B cell (primary cell): Measurements from ENCODE around the gene USH2A. TPM values are rescaled to one million over a fixed set of nuclear protein-coding genes. Genes with fewer than 3 reads are reported as not detected.

Source experiments
- ATAC-seq: fragments of 200-7000 bp; cut with Tn5 transposase; one replicate; pipeline ENCODE4 v1.10.0; 2021; ENCODE audit warnings: low read depth, mild to moderate bottlenecking, moderate number of reproducible peaks, moderate library complexity
- CTCF ChIA-PET: fragments of 350-600 bp; sonication (Branson Sonifier 250); formaldehyde crosslinking; loops from one replicate; lab custom pipeline; 2021; ENCODE audit warnings: antibody characterized with exemption, inconsistent platforms; lab: Charles Lee
- POLR2A ChIA-PET: fragments of 350-600 bp; sonication (Branson Sonifier 250); formaldehyde crosslinking; loops from one replicate; lab custom pipeline; 2021; ENCODE audit warnings: antibody characterized with exemption; lab: Charles Lee
- DNase-seq: peaks from one replicate; pipeline ENCODE4 v3.0.0; 2013
- H2AFZ ChIP-seq: 2 replicates; pipeline ENCODE4 v1.6.1; 2012; ENCODE audit warnings: mild to moderate bottlenecking, low read depth, low read length; ENCODE audit not compliant: insufficient read depth, poor library complexity, severe bottlenecking
- H3K27ac ChIP-seq, 2 donors: 1 replicate in 1 of 2; 2 replicates in 1 of 2; pipeline ENCODE4 v1.5.1; 2012 to 2013; ENCODE audit warnings: low read length in 2 of 2, mild to moderate bottlenecking in 2 of 2, moderate library complexity in 1 of 2
- H3K27me3 ChIP-seq, 4 experiments: fragments of 200-600 bp in 1 of 4; sonication (generic) in 1 of 4; replicated peaks in 1 of 4; 1 replicate in 2 of 4; 2 replicates in 2 of 4; pipeline versions ENCODE4 v1.6.1 to v1.7.0; 2013 to 2016; ENCODE audit warnings: low read length in 3 of 4, mild to moderate bottlenecking in 2 of 4, mixed read lengths in 1 of 4, moderate library complexity in 1 of 4; ENCODE audit not compliant: insufficient read depth in 4 of 4, control insufficient read depth in 3 of 4; ENCODE audit errors: control extremely low read depth in 1 of 4
- H3K36me3 ChIP-seq, 2 experiments: replicated peaks in 1 of 2; 1 replicate in 1 of 2; 2 replicates in 1 of 2; pipeline versions ENCODE4 v1.6.1 to v1.7.1; 2013; ENCODE audit warnings: low read length in 1 of 2; ENCODE audit not compliant: insufficient read depth in 2 of 2, control insufficient read depth in 1 of 2; ENCODE audit errors: control extremely low read depth in 1 of 2, extremely low read depth in 1 of 2
- H3K4me1 ChIP-seq, 2 donors: fragments of 200-600 bp in 1 of 2; sonication (generic) in 1 of 2; 1 replicate in 1 of 2; 2 replicates in 1 of 2; pipeline versions ENCODE4 v1.5.1 to v1.6.1; 2013 to 2017; ENCODE audit warnings: low read length in 2 of 2; ENCODE audit not compliant: control insufficient read depth in 2 of 2, insufficient read depth in 2 of 2
- H3K4me2 ChIP-seq: replicated peaks from 2 replicates; pipeline ENCODE3; 2012; ENCODE audit warnings: mild to moderate bottlenecking, low read depth, low read length; ENCODE audit not compliant: poor library complexity, severe bottlenecking
- H3K4me3 ChIP-seq, 5 experiments: fragments of 200-600 bp in 1 of 5; sonication (generic) in 1 of 5; 1 replicate in 3 of 5; 2 replicates in 2 of 5; pipeline versions ENCODE4 v1.5.1 to v1.7.0; 2011 to 2016; ENCODE audit warnings: low read length in 4 of 5, mild to moderate bottlenecking in 4 of 5, low read depth in 2 of 5, control low read depth in 1 of 5, moderate library complexity in 1 of 5; ENCODE audit not compliant: insufficient read depth in 1 of 5; ENCODE audit errors: control extremely low read depth in 1 of 5, extremely low read depth in 1 of 5
- H3K79me2 ChIP-seq: fragments of 200-600 bp; sonication (generic); one replicate; pipeline ENCODE4 v1.6.0; 2016; ENCODE audit warnings: low read length; ENCODE audit not compliant: control insufficient read depth, insufficient read depth
- H3K9ac ChIP-seq: fragments of 200-600 bp; sonication (generic); 2 replicates; pipeline ENCODE4 v1.6.1; 2017; ENCODE audit warnings: mild to moderate bottlenecking, low read length, moderate library complexity
- H3K9me3 ChIP-seq, 3 donors: one replicate each; pipeline versions ENCODE4 v1.6.1 to v1.7.1; 2013; ENCODE audit warnings: low read length in 2 of 3; ENCODE audit not compliant: control insufficient read depth in 2 of 3, insufficient read depth in 1 of 3; ENCODE audit errors: control extremely low read depth in 1 of 3
- H4K20me1 ChIP-seq: 2 replicates; pipeline ENCODE4 v1.6.0; 2012; ENCODE audit warnings: mild to moderate bottlenecking, low read length; ENCODE audit not compliant: insufficient read depth, control insufficient read depth, poor library complexity, severe bottlenecking
- H3K27ac Mint-ChIP-seq: one replicate; pipeline ENCODE4 v1.8.0; 2021; ENCODE audit warnings: mixed read lengths
- H3K27me3 Mint-ChIP-seq: one replicate; pipeline ENCODE4 v1.8.0; 2021; ENCODE audit warnings: mixed read lengths
- H3K4me1 Mint-ChIP-seq: one replicate; pipeline ENCODE4 v1.8.0; 2021; ENCODE audit warnings: mixed read lengths
- H3K4me3 Mint-ChIP-seq: one replicate; pipeline ENCODE4 v1.8.0; 2021; ENCODE audit warnings: mixed read lengths
- H3K9me3 Mint-ChIP-seq: one replicate; pipeline ENCODE4 v1.8.0; 2022; ENCODE audit warnings: mixed read lengths; ENCODE audit not compliant: insufficient read depth
- EZH2 ChIP-seq: IDR thresholded peaks from 2 replicates; pipeline ENCODE4 v1.6.1; 2012; ENCODE audit warnings: borderline replicate concordance, low read depth, mild to moderate bottlenecking, moderate library complexity, low read length; ENCODE audit not compliant: insufficient read depth, poor library complexity, severe bottlenecking
- WGBS: methylation state at CpG from one replicate; pipeline ENCODE4 v1.1.5; 2013; ENCODE audit warnings: missing lambda C conversion rate; ENCODE audit not compliant: insufficient coverage; 5-methylcytosine and 5-hydroxymethylcytosine counted together
- intact Hi-C: fragments of 100-400 bp; cut with micrococcal nuclease; formaldehyde crosslinking; loops from one replicate; pipeline ENCODE4 v1.10.0; 2022
- polyA plus RNA-seq: library from polyadenylated mRNA; depleted of rRNA; stranded (reverse); fragments of >200 nt; gene quantifications from 2 replicates; pipeline ENCODE4 v1.2.3, GENCODE V29; 2012
- total RNA-seq, 2 donors: library from RNA; stranded (reverse); fragments of 120-200 nt in 1 of 2; gene quantifications; 1 replicate in 1 of 2; 2 replicates in 1 of 2; pipeline versions ENCODE4 v1.2.3 to v1.2.4, GENCODE V29; 2013 to 2022
- TF ChIP-seq, protein P1 (sequence below): fragments of 200-600 bp; IDR thresholded peaks from one replicate; pipeline ENCODE4 v1.8.0; 2022; ENCODE audit warnings: antibody characterized with exemption, mild to moderate bottlenecking

The USH2A gene
- total and polyA plus RNA-seq, 2 donors (not counting 1 experiment from before 2014, with no cell fraction given), result 0.01 TPM; not detected in 1

DNA sequence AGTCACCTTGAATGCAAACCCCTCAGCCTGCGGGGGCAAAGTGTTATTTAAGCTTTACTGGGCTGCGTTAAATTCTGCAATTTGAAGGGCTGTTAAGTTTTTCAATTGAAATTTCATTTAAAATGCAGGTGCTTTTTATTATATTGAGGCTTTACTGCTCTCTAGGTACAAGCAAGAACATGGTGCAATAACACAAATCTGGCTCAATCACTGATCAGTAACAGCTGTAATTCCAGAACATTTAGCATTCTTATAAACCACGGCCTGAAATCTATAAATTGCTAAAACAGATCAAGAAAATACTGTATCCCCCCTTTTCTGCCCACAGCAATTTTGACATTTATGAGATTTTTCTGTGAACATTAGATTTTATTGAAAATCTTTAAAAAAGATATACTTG is 533.4 kb downstream of the USH2A start:
- CTCF ChIA-PET, result no interaction called here
- no peak overlapping the region for H3K27ac ChIP-seq
- no peak overlapping the region for H3K9ac ChIP-seq
- POLR2A ChIA-PET, result no interaction called here
- no peak overlapping the region for H2AFZ ChIP-seq
- Mint-ChIP-seq H3K9me3 (no peaks in the 10 kb centered on the region), H3K27me3 (no peaks in the 10 kb centered on the region), H3K4me3 (no peak overlapping the region), H3K4me1 (no peaks in the 10 kb centered on the region), H3K27ac (no peak overlapping the region)
- TF ChIP-seq, protein P1, sequence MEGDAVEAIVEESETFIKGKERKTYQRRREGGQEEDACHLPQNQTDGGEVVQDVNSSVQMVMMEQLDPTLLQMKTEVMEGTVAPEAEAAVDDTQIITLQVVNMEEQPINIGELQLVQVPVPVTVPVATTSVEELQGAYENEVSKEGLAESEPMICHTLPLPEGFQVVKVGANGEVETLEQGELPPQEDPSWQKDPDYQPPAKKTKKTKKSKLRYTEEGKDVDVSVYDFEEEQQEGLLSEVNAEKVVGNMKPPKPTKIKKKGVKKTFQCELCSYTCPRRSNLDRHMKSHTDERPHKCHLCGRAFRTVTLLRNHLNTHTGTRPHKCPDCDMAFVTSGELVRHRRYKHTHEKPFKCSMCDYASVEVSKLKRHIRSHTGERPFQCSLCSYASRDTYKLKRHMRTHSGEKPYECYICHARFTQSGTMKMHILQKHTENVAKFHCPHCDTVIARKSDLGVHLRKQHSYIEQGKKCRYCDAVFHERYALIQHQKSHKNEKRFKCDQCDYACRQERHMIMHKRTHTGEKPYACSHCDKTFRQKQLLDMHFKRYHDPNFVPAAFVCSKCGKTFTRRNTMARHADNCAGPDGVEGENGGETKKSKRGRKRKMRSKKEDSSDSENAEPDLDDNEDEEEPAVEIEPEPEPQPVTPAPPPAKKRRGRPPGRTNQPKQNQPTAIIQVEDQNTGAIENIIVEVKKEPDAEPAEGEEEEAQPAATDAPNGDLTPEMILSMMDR, result no peak
- no peak for TF ChIP-seq EZH2
- intact Hi-C loops, result no loop called here
- no peaks in the 10 kb centered on the region for H4K20me1 ChIP-seq
- H3K4me2 ChIP-seq, result no peak overlapping the region
- no peaks in the 10 kb centered on the region for H3K27me3 ChIP-seq
- H3K79me2 ChIP-seq, result no peaks in the 10 kb centered on the region
- ATAC-seq, result no peak
- H3K36me3 ChIP-seq, result no peaks in the 10 kb centered on the region
- H3K4me1 ChIP-seq, result no peaks in the 10 kb centered on the region
- H3K4me3 ChIP-seq, result no peak overlapping the region
- WGBS, result no CpG with 5 or more reads among the region's 3 CpGs
- no peak for DNase-seq
- H3K9me3 ChIP-seq, result no peaks in the 10 kb centered on the region

DNA sequence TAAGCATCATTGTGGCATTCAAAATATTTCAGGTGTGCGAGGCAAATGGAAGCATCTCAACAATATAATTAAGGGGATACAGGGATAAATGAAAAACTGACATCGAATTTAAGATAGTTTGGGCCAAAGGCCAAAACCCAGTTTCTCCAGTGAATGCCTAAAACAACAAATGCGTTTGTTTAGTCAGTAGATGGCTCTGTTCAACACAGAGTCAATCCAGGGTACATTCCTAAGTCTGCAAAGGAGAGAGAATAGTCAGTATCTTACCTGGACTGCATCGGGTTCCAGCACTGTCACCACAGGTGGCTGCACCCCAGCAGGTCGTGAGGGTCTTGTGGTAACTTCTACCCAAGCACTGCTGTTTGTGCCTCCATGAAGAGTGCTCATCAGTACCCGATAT is 535.1 kb downstream of the USH2A start:
- intact Hi-C loops, result no loop called here
- Histone ChIP-seq H3K27me3 (no peaks in the 10 kb centered on the region), H3K9ac (no peak overlapping the region), H3K4me3 (no peak overlapping the region), H4K20me1 (no peaks in the 10 kb centered on the region), H3K27ac (no peak overlapping the region), H3K9me3 (no peaks in the 10 kb centered on the region), H2AFZ (no peak overlapping the region), H3K36me3 (no peaks in the 10 kb centered on the region), H3K79me2 (no peaks in the 10 kb centered on the region), H3K4me1 (no peaks in the 10 kb centered on the region), H3K4me2 (no peak overlapping the region)
- no peak for ATAC-seq
- DNase-seq, result no peak
- ChIA-PET POLR2A (no interaction called here), CTCF (no interaction called here)
- Mint-ChIP-seq H3K27ac (no peak overlapping the region), H3K4me3 (no peak overlapping the region), H3K4me1 (no peaks in the 10 kb centered on the region), H3K27me3 (no peaks in the 10 kb centered on the region), H3K9me3 (no peaks in the 10 kb centered on the region)
- WGBS, result 75% methylated on average over 5 of the region's 6 CpGs
- TF ChIP-seq, protein P1, result no peak
- TF ChIP-seq EZH2, result no peak
